Liver (tissue), 10 donors: Measurements from ENCODE around the gene RAB30. TPM values are rescaled to one million over a fixed set of nuclear protein-coding genes. Genes with fewer than 3 reads are reported as not detected.

ENCODE experiments used
- DNase-seq: peaks from one replicate; pipeline ENCODE4 v3.0.0-alpha.2; 2017; ENCODE audit warnings: low spot score
- H3K27ac ChIP-seq, 2 donors: one replicate each; pipeline ENCODE4 v1.7.0; 2013; ENCODE audit warnings: inconsistent platforms in 2 of 2, low read length in 2 of 2, control low read depth in 1 of 2, low read depth in 1 of 2, mild to moderate bottlenecking in 1 of 2
- H3K27me3 ChIP-seq, 4 donors: one replicate each; pipeline versions ENCODE4 v1.6.1 to v1.7.0; 2013; ENCODE audit warnings: low read length in 3 of 4, inconsistent platforms in 1 of 4, mild to moderate bottlenecking in 1 of 4, moderate library complexity in 1 of 4; ENCODE audit not compliant: control insufficient read depth in 4 of 4, insufficient read depth in 4 of 4
- H3K36me3 ChIP-seq, 4 donors: one replicate each; pipeline versions ENCODE4 v1.6.1 to v1.7.0; 2013; ENCODE audit warnings: low read length in 3 of 4, mild to moderate bottlenecking in 3 of 4, low read depth in 1 of 4, moderate library complexity in 1 of 4; ENCODE audit not compliant: control insufficient read depth in 4 of 4, insufficient read depth in 3 of 4
- H3K4me1 ChIP-seq, 4 donors: one replicate each; pipeline versions ENCODE4 v1.6.1 to v1.7.0; 2013; ENCODE audit warnings: low read length in 3 of 4, mild to moderate bottlenecking in 3 of 4, moderate library complexity in 1 of 4; ENCODE audit not compliant: control insufficient read depth in 4 of 4, insufficient read depth in 4 of 4
- H3K4me3 ChIP-seq, 3 donors: one replicate each; pipeline versions ENCODE4 v1.6.1 to v1.7.0; 2013; ENCODE audit warnings: low read length in 3 of 3, control low read depth in 1 of 3, low read depth in 1 of 3, mild to moderate bottlenecking in 1 of 3
- H3K9ac ChIP-seq, 2 donors: one replicate each; pipeline ENCODE4 v1.7.0; 2013; ENCODE audit warnings: low read length in 2 of 2, mild to moderate bottlenecking in 2 of 2, moderate library complexity in 2 of 2, control low read depth in 1 of 2, low read depth in 1 of 2
- H3K9me3 ChIP-seq, 4 donors: one replicate each; pipeline versions ENCODE4 v1.6.1 to v1.7.0; 2013; ENCODE audit warnings: low read length in 3 of 4; ENCODE audit not compliant: control insufficient read depth in 4 of 4
- EGR1 ChIP-seq, 2 donors: IDR thresholded peaks; 2 replicates each; pipeline ENCODE4 v1.6.1; 2016 to 2018; ENCODE audit warnings: antibody characterized with exemption in 2 of 2, low read depth in 2 of 2
- HNF4A ChIP-seq, 2 donors: conservative IDR thresholded peaks; 2 replicates each; pipeline ENCODE4 v1.6.1; 2016; ENCODE audit warnings: antibody characterized with exemption in 2 of 2, mild to moderate bottlenecking in 2 of 2
- JUND ChIP-seq, 2 donors: IDR thresholded peaks; 2 replicates each; pipeline ENCODE4 v1.6.1; 2016; ENCODE audit warnings: antibody characterized with exemption in 2 of 2
- NR2F2 ChIP-seq: IDR thresholded peaks from 2 replicates; pipeline ENCODE4 v1.6.1; 2016; ENCODE audit warnings: antibody characterized with exemption
- RAD21 ChIP-seq, 2 donors: IDR thresholded peaks; 2 replicates each; pipeline ENCODE4 v1.6.1; 2016; ENCODE audit warnings: antibody characterized with exemption in 2 of 2, mild to moderate bottlenecking in 2 of 2
- TAF1 ChIP-seq: conservative IDR thresholded peaks from 2 replicates; pipeline ENCODE4 v1.6.1; 2016; ENCODE audit warnings: antibody characterized with exemption, mild to moderate bottlenecking
- YY1 ChIP-seq: IDR thresholded peaks from 2 replicates; pipeline ENCODE4 v1.6.1; 2016; ENCODE audit warnings: antibody characterized with exemption, mild to moderate bottlenecking
- WGBS: extraction: QIAGEN DNeasy Blood & Tissue Kit; methylation state at CpG from one replicate; pipeline ENCODE4 v1.1.7; 2013; 5-methylcytosine and 5-hydroxymethylcytosine counted together
- polyA plus RNA-seq, 2 donors: library from polyadenylated mRNA; stranded (reverse) in 1 of 2; unstranded in 1 of 2; fragments of 200-250 nt in 1 of 2; fragments of >200 nt in 1 of 2; fragmentation: Nextera tagmentation in 1 of 2; extraction: Ambion mirVana in 1 of 2; gene quantifications; one replicate each; pipeline versions ENCODE4 v1.2.1 to v1.2.3, GENCODE V29; 2013 to 2015
- small RNA-seq: library from RNA; depleted of rRNA; stranded (forward); fragments of <200 nt; gene quantifications from one replicate; pipeline ENCODE3, GENCODE V24; 2014
- total RNA-seq, 2 donors: library from RNA; depleted of rRNA; stranded (reverse); fragments of >200 nt; gene quantifications; one replicate each; pipeline ENCODE4 v1.2.3, GENCODE V29; 2014
- TF ChIP-seq, protein P1 (sequence below): IDR thresholded peaks from 2 replicates; pipeline ENCODE4 v1.6.1; 2016; ENCODE audit warnings: antibody characterized with exemption
- TF ChIP-seq, protein P2 (sequence below): fragments of 150-350 bp; IDR thresholded peaks from 2 replicates; pipeline ENCODE4 v1.5.1; 2017; ENCODE audit warnings: improper control_type of control experiment, low read depth, low read length; ENCODE audit not compliant: missing input control
- TF ChIP-seq, protein P3 (sequence below): IDR thresholded peaks from 2 replicates; pipeline ENCODE4 v1.6.1; 2016; ENCODE audit warnings: antibody characterized with exemption
- donor health status: healthy.
- donor health status: healthy.
- donor health status: healthy.
- donor health status: healthy.
- donor health status: healthy.

RAB30 gene
- total and polyA plus RNA-seq, 4 donors = 2.4 to 5.4 (median 3.2) TPM

DNA sequence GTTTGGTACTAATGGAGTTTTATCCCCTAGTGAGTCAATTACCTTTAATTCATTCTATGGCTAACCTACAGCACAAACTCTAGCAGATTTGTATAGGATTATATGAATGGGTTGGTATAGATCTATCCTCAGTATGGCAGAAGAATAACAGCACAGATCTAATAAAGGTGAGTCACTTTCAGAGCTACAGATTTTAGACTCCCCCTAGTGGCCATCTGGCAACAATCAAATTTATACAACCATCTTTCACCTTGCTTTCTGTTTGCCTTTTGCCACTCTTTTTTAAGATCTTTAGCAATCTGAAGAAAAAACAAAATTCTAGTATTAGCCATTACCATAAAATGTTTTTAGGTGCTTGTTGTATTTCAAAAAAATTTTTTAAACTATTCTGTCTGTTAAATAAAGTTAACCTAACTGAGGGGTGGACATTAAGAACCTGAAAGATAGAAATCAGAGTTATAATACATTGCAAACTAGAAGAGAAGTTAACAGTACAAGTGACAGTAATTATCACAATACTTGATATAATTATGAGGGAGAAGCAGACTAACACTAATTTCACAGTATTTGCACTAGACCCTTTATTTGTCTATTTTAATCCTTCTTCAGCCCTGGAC is 144.3 kb downstream of the RAB30 start:
- H3K9me3 ChIP-seq = no peaks in the 10 kb centered on the region
- no peak overlapping the region for H3K4me3 ChIP-seq
- H3K27ac ChIP-seq = no peak overlapping the region
- no peaks in the 10 kb centered on the region for H3K36me3 ChIP-seq
- H3K4me1 ChIP-seq = no peaks in the 10 kb centered on the region
- H3K27me3 ChIP-seq = no peaks in the 10 kb centered on the region
- TF ChIP-seq, protein P1, sequence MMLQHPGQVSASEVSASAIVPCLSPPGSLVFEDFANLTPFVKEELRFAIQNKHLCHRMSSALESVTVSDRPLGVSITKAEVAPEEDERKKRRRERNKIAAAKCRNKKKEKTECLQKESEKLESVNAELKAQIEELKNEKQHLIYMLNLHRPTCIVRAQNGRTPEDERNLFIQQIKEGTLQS = peak; percentile 39
- TF ChIP-seq JUND (IDR thresholded peaks at IDR 0.05) = peak; percentile 79 to 86
- no peak for TF ChIP-seq TAF1
- TF ChIP-seq, protein P2, sequence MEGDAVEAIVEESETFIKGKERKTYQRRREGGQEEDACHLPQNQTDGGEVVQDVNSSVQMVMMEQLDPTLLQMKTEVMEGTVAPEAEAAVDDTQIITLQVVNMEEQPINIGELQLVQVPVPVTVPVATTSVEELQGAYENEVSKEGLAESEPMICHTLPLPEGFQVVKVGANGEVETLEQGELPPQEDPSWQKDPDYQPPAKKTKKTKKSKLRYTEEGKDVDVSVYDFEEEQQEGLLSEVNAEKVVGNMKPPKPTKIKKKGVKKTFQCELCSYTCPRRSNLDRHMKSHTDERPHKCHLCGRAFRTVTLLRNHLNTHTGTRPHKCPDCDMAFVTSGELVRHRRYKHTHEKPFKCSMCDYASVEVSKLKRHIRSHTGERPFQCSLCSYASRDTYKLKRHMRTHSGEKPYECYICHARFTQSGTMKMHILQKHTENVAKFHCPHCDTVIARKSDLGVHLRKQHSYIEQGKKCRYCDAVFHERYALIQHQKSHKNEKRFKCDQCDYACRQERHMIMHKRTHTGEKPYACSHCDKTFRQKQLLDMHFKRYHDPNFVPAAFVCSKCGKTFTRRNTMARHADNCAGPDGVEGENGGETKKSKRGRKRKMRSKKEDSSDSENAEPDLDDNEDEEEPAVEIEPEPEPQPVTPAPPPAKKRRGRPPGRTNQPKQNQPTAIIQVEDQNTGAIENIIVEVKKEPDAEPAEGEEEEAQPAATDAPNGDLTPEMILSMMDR = peak; percentile 70
- peak; percentile 77 to 83 for TF ChIP-seq RAD21 (IDR thresholded peaks at IDR 0.05)
- TF ChIP-seq, protein P3, sequence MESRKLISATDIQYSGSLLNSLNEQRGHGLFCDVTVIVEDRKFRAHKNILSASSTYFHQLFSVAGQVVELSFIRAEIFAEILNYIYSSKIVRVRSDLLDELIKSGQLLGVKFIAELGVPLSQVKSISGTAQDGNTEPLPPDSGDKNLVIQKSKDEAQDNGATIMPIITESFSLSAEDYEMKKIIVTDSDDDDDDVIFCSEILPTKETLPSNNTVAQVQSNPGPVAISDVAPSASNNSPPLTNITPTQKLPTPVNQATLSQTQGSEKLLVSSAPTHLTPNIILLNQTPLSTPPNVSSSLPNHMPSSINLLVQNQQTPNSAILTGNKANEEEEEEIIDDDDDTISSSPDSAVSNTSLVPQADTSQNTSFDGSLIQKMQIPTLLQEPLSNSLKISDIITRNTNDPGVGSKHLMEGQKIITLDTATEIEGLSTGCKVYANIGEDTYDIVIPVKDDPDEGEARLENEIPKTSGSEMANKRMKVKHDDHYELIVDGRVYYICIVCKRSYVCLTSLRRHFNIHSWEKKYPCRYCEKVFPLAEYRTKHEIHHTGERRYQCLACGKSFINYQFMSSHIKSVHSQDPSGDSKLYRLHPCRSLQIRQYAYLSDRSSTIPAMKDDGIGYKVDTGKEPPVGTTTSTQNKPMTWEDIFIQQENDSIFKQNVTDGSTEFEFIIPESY = no peak
- no peak overlapping the region for H3K9ac ChIP-seq
- no peak for DNase-seq

DNA sequence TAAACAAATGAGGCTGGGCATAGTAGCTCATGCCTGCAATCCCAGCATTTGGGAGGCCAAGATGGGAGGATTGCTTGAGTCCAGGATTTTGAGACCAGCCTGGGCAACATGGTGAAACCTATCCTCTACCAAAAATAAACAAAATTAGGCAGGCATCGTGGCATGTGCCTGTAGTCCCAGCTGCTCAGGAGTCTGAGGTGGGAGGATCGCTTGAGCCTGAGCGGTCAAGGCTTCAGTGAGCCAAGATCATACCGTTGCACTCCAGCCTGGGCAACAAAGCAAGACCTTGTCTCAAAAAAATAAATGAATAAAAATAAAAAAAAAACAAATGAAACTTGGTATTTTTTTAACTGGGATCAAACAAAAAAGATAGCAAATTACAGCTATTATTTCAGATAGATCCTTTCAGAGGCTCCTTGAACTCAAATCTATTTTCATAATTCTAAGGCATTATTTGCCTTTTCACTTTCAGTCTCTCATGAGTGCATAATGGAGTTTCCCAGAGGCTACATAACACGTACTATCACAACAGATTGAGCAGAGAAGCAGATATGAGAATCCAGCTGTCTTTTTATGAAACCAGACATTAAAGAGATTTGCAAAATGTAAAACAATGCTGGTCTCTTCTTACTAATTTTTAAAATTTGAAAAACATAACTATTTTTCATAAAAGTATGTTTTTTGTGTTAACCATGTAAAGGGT is 147.0 kb downstream of the RAB30 start:
- WGBS = 95% methylated on average over 5 of the region's 5 CpGs
- no peak for DNase-seq
- no peaks in the 10 kb centered on the region for H3K36me3 ChIP-seq
- no peaks in the 10 kb centered on the region for H3K4me1 ChIP-seq
- H3K4me3 ChIP-seq = no peak overlapping the region
- H3K9ac ChIP-seq = no peak overlapping the region
- H3K9me3 ChIP-seq = no peaks in the 10 kb centered on the region
- TF ChIP-seq EGR1 (IDR thresholded peaks at IDR 0.05; ENCODE audit: low read depth in 2 of 2) = no peak
- TF ChIP-seq, protein P1 = no peak
- TF ChIP-seq NR2F2 = no peak
- no peak for TF ChIP-seq YY1
- TF ChIP-seq HNF4A (conservative IDR thresholded peaks at IDR 0.05) = no peak
- H3K27ac ChIP-seq = no peak overlapping the region
- no peaks in the 10 kb centered on the region for H3K27me3 ChIP-seq

Small RNAs within 50 kb of the gene (small RNA-seq; reads per million reads assigned to genes)
- not detected for gene SNORA70E

Other genes starting within 250 kb of the RAB30 start
- 10 to 100 TPM; 27.3 to 38.7 TPM for gene PRCP, start 171.5 kb downstream of the RAB30 start, total RNA-seq
- 10 to 100 TPM; 43.8 to 55.2 TPM for gene PRCP, start 171.5 kb downstream of the RAB30 start, polyA plus RNA-seq
- gene DDIAS, start 170.2 kb downstream of the RAB30 start, total RNA-seq = 1 to 10 TPM in 1 of 2 donors, under 1 TPM in 1; 0.25 to 8.4 TPM
- under 1 TPM; 0.32 to 0.62 TPM for gene DDIAS, start 170.2 kb downstream of the RAB30 start, polyA plus RNA-seq
- 10 to 100 TPM; 30.3 to 39.7 TPM for gene PCF11, start 85.2 kb upstream of the RAB30 start, total RNA-seq
- gene PCF11, start 85.2 kb upstream of the RAB30 start, polyA plus RNA-seq = 1 to 10 TPM; 5.9 to 7.8 TPM
- 1 to 10 TPM; 2.0 to 4.9 TPM for gene ANKRD42, start 121.8 kb upstream of the RAB30 start, total RNA-seq
- 1 to 10 TPM; 2.3 to 2.4 TPM for gene ANKRD42, start 121.8 kb upstream of the RAB30 start, polyA plus RNA-seq
- gene CCDC90B, start 214.5 kb upstream of the RAB30 start, total RNA-seq = 10 to 100 TPM; 20.7 to 35.6 TPM
- 10 to 100 TPM; 18.8 to 40.5 TPM for gene CCDC90B, start 214.5 kb upstream of the RAB30 start, polyA plus RNA-seq